Transverse colon (tissue), 4 donors: ENCODE measurements around the gene SPAST.

ENCODE experiments used
- EP300 ChIP-seq: sonication (generic); formaldehyde crosslinking; IDR thresholded peaks from one replicate; pipeline ENCODE4 v1.6.1; 2017; ENCODE audit warnings: antibody characterized with exemption, low read depth
- POLR2A ChIP-seq: fragments of 450-650 bp; IDR thresholded peaks from one replicate; pipeline ENCODE4 v1.6.1; 2016; ENCODE audit warnings: antibody characterized with exemption, mild to moderate bottlenecking, moderate library complexity
- POLR2AphosphoS5 ChIP-seq, 3 donors: sonication (generic); formaldehyde crosslinking; IDR thresholded peaks; one replicate each; pipeline ENCODE4 v1.6.1; 2016; ENCODE audit warnings: antibody characterized with exemption in 3 of 3
- TF ChIP-seq, protein P1 (sequence below), 5 experiments: fragments of 200-600 bp in 3 of 5; fragments of 450-650 bp in 2 of 5; sonication (generic) in 3 of 5; IDR thresholded peaks; 1 replicate in 2 of 5; 2 replicates in 3 of 5; pipeline ENCODE4 v1.5.1; 2016 to 2017; ENCODE audit warnings: antibody characterized with exemption in 5 of 5, inconsistent platforms in 3 of 5, mild to moderate bottlenecking in 2 of 5, moderate library complexity in 1 of 5

DNA sequence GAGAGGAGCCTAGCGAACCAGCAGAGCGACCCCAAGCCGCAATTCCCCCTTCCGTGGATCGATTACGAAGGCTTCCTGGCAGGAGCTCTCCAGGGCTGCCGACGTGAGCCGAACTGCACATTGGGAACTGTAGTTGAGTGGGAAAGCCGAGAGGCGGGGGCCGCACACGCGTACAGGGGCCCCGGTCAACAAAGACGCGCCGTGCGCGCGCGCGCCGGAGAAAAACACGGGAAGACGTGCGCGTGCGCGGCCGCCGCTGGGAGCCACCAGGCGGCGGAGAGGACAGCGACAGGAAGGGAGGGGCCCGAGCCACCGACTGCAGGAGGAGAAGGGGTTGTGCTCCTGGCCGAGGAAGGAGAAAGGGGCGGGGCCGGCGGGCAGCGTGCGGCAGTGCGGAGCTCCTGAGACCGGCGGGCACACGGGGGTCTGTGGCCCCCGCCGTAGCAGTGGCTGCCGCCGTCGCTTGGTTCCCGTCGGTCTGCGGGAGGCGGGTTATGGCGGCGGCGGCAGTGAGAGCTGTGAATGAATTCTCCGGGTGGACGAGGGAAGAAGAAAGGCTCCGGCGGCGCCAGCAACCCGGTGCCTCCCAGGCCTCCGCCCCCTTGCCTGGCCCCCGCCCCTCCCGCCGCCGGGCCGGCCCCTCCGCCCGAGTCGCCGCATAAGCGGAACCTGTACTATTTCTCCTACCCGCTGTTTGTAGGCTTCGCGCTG is at the start of gene SPAST:
- TF ChIP-seq, protein P1, sequence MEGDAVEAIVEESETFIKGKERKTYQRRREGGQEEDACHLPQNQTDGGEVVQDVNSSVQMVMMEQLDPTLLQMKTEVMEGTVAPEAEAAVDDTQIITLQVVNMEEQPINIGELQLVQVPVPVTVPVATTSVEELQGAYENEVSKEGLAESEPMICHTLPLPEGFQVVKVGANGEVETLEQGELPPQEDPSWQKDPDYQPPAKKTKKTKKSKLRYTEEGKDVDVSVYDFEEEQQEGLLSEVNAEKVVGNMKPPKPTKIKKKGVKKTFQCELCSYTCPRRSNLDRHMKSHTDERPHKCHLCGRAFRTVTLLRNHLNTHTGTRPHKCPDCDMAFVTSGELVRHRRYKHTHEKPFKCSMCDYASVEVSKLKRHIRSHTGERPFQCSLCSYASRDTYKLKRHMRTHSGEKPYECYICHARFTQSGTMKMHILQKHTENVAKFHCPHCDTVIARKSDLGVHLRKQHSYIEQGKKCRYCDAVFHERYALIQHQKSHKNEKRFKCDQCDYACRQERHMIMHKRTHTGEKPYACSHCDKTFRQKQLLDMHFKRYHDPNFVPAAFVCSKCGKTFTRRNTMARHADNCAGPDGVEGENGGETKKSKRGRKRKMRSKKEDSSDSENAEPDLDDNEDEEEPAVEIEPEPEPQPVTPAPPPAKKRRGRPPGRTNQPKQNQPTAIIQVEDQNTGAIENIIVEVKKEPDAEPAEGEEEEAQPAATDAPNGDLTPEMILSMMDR (IDR thresholded peaks at IDR 0.05), result peak; percentile 58 to 96 (median 69)
- TF ChIP-seq POLR2AphosphoS5 (IDR thresholded peaks at IDR 0.05) (peak; percentile 75 to 86 (median 79)), POLR2A (peak; percentile 67), EP300 (no peak)
